Retinal pigment epithelial cell (primary cell): ENCODE measurements around the gene HIPK2.

ENCODE experiments used
- DNase-seq: peaks from one replicate; pipeline ENCODE4 v3.0.0-alpha.2; 2010; ENCODE audit warnings: low read depth
- H3K4me3 ChIP-seq: 2 replicates; pipeline ENCODE4 v1.5.1; 2011; ENCODE audit warnings: mild to moderate bottlenecking, low read length, control low read depth, moderate library complexity
- TF ChIP-seq, protein P1 (sequence below): conservative IDR thresholded peaks from 2 replicates; pipeline ENCODE4 v1.5.1; 2011; ENCODE audit warnings: low read depth, low read length, control low read depth, inconsistent platforms

Gene HIPK2

DNA sequence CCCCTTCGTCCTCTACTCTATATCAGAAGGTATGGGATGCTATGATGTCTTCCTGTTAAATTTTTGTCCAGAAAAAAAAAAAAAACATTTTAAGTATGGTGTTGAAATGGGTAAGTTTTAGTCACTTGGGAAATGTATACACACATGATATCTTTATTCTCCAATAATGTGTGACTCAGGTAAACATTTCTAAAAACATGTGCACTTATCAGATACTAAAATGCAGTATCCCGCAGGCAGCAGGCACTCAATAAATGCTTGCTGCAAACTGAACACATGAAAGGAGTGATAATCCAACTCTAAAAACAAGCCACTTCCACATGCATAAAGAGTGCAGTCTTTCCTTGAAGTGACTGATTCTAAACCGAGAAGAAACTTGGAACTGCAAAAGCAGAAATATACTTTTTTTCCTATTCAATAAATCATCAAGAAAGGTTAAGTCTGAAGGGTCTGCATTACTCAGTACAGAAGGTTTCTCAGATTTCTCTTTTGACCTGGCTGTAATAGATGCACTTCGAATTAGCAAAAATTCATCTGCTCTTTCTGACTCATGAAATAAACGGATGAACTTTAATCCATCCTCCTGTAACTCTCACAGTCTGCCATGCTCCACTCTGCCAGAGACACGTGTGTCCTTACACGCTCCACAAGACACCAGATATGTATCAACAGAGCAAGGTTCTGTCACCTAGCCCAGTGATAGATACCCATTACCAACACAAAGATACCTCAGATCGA, 84.0 kb downstream of the HIPK2 start:
- TF ChIP-seq, protein P1, sequence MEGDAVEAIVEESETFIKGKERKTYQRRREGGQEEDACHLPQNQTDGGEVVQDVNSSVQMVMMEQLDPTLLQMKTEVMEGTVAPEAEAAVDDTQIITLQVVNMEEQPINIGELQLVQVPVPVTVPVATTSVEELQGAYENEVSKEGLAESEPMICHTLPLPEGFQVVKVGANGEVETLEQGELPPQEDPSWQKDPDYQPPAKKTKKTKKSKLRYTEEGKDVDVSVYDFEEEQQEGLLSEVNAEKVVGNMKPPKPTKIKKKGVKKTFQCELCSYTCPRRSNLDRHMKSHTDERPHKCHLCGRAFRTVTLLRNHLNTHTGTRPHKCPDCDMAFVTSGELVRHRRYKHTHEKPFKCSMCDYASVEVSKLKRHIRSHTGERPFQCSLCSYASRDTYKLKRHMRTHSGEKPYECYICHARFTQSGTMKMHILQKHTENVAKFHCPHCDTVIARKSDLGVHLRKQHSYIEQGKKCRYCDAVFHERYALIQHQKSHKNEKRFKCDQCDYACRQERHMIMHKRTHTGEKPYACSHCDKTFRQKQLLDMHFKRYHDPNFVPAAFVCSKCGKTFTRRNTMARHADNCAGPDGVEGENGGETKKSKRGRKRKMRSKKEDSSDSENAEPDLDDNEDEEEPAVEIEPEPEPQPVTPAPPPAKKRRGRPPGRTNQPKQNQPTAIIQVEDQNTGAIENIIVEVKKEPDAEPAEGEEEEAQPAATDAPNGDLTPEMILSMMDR: no peak
- H3K4me3 ChIP-seq: no peak overlapping the region
- DNase-seq: no peak

GRCh38 chr7:139692723-139693122, 85.1 kb downstream of the HIPK2 start:
- H3K4me3 ChIP-seq: no peak overlapping the region
- DNase-seq: no peak
- TF ChIP-seq, protein P1: no peak

- TF ChIP-seq, protein P1: no peak
- H3K4me3 ChIP-seq: no peak overlapping the region
- DNase-seq: no peak
These were observed 86.5 kb downstream of the HIPK2 start for GRCh38 chr7:139691253-139691781.

- TF ChIP-seq, protein P1: no peak
- no peak for DNase-seq
These were observed 89.7 kb downstream of the HIPK2 start for GRCh38 chr7:139687980-139688632.

DNA sequence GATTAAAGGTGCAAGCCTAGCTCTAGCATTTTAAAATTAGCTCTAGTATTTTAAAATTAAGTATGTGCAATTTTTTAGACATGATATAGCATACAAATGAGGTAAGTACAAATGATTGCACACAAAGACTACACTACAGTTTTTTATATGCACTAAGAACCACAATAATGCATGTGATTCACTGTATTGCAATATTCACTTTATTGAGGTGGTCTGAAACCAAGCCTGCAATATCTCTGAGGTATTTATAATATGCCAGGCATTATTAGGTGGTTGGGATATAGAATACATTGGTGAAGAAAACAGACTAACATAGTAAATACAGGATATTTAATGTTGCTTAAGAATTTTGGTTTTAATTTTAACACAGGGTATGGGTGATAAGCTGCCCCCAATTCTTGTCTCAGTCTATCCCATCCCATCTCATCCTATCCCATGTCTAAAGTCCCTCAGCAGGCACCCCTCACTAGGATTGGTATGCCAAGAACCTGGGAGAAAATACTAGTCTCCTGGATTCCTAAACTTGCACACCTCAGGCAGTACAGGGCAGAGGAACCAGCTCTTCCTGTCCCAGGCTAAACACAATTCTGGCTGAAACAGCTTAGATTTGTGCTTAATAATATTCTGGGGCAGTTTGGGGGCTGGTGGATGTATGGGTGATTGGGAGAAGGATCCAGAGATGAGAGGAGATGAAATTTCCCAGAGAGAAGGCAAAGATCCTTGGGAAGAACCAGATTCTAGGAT, 90.4 kb downstream of the HIPK2 start:
- TF ChIP-seq, protein P1: no peak
- no peak overlapping the region for H3K4me3 ChIP-seq
- DNase-seq: no peak

More at GRCh38 chr7:139687980-139688632, 89.7 kb downstream of the HIPK2 start:
- no peak overlapping the region for H3K4me3 ChIP-seq

DNA sequence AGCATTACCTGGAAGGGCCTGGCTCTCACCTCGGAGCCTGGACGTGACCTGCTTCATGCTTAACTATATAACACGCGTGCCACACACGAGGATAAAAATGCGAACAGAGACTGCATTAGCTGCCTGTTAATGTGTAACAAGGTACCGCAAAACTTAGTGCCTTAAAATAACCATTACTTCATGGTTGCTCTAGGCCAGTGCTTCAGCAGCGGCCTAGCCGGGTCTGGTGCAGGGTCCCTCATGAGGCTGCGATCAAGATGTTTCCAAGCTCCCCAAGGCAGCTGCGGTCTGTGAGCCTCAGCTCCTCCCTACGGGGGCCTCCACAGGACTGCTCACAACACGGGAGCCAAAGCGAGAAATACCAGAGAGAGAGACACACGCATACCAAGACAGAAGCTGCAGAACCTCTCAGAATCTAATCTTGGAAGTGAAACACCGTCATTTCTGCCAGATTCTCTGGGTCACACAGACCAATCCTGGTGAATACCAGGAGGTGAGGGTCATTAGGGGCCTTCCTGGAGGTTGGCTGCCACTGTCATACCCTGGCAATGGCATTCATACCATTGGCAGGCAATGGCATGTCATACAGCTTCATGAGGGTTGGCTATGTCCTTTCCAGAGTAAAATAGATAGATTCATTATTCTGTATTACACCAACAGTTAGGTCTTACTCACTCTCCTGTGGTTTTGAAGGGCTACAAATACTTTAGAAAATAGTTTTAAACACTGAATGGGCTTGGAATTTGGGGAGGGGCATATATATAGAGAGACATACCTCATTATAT, 94.5 kb downstream of the HIPK2 start:
- no peak overlapping the region for H3K4me3 ChIP-seq
- DNase-seq: no peak
- TF ChIP-seq, protein P1: no peak
